HL-60 (cell line): ENCODE measurements around the gene COBL.

Source experiments
- DNase-seq, 2 experiments: peaks; one replicate each; pipeline ENCODE4 v3.0.0-alpha.2; 2010 to 2020; ENCODE audit warnings: low read depth in 1 of 2, low spot score in 1 of 2
- H3K27ac ChIP-seq: fragments of 250-450 bp; sonication (Bioruptor Pico); replicated peaks from 2 replicates; pipeline ENCODE4 v1.5.1; 2020; ENCODE audit warnings: mild to moderate bottlenecking, moderate library complexity
- H3K27me3 ChIP-seq: fragments of 250-450 bp; sonication (Bioruptor Pico); 2 replicates; pipeline ENCODE4 v1.5.1; 2021; ENCODE audit warnings: mild to moderate bottlenecking, moderate library complexity; ENCODE audit not compliant: insufficient read depth, poor library complexity, severe bottlenecking
- H3K4me3 ChIP-seq: replicated peaks from 2 replicates; pipeline ENCODE4 v1.5.1; 2011; ENCODE audit warnings: mild to moderate bottlenecking, control low read depth, low read length; ENCODE audit not compliant: insufficient read depth
- GABPA ChIP-seq: IDR thresholded peaks from 2 replicates; pipeline ENCODE4 v1.6.1; 2012; ENCODE audit warnings: low read depth
- POLR2AphosphoS5 ChIP-seq: IDR thresholded peaks from 2 replicates; pipeline ENCODE4 v1.6.1; 2012; ENCODE audit warnings: low read depth
- REST ChIP-seq: IDR thresholded peaks from 2 replicates; pipeline ENCODE4 v1.6.1; 2012; ENCODE audit warnings: low read depth; ENCODE audit not compliant: insufficient replicate concordance
- SPI1 ChIP-seq: IDR thresholded peaks from 2 replicates; pipeline ENCODE4 v1.6.1; 2012; ENCODE audit warnings: low read depth, mild to moderate bottlenecking, borderline replicate concordance
- TF ChIP-seq, protein P1 (sequence below): IDR thresholded peaks from one replicate; pipeline ENCODE4 v1.5.1; 2011; ENCODE audit warnings: low read length, control low read depth, inconsistent platforms; ENCODE audit not compliant: insufficient read depth

Gene COBL

DNA sequence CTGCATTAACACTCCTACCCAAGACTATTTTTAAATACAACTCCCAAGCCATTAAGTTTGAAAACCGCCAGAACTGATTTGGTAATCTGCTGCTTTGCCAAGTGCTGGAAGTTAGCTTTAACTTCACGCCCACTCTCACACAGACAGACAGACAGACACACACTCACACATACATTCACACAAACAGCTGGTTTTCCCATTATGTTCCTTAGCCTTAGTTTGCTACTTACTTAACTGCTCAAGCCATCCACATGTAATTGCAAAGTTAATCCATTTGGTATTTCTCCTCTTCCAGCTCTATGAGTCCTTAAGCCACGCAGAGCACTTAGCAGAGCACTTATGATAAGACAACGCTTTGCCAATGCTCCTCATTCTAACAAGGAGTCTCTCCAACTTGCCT, 8.3 kb downstream of the COBL start:
- Histone ChIP-seq H3K4me3 (no peak overlapping the region), H3K27ac (no peak overlapping the region), H3K27me3 (peaks cover 3% of the 10 kb centered on the region)
- TF ChIP-seq, protein P1, sequence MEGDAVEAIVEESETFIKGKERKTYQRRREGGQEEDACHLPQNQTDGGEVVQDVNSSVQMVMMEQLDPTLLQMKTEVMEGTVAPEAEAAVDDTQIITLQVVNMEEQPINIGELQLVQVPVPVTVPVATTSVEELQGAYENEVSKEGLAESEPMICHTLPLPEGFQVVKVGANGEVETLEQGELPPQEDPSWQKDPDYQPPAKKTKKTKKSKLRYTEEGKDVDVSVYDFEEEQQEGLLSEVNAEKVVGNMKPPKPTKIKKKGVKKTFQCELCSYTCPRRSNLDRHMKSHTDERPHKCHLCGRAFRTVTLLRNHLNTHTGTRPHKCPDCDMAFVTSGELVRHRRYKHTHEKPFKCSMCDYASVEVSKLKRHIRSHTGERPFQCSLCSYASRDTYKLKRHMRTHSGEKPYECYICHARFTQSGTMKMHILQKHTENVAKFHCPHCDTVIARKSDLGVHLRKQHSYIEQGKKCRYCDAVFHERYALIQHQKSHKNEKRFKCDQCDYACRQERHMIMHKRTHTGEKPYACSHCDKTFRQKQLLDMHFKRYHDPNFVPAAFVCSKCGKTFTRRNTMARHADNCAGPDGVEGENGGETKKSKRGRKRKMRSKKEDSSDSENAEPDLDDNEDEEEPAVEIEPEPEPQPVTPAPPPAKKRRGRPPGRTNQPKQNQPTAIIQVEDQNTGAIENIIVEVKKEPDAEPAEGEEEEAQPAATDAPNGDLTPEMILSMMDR, result no peak
- no peak for TF ChIP-seq POLR2AphosphoS5
- no peak for TF ChIP-seq GABPA
- no peak for TF ChIP-seq REST
- TF ChIP-seq SPI1, result no peak
- DNase-seq, result no peak

DNA sequence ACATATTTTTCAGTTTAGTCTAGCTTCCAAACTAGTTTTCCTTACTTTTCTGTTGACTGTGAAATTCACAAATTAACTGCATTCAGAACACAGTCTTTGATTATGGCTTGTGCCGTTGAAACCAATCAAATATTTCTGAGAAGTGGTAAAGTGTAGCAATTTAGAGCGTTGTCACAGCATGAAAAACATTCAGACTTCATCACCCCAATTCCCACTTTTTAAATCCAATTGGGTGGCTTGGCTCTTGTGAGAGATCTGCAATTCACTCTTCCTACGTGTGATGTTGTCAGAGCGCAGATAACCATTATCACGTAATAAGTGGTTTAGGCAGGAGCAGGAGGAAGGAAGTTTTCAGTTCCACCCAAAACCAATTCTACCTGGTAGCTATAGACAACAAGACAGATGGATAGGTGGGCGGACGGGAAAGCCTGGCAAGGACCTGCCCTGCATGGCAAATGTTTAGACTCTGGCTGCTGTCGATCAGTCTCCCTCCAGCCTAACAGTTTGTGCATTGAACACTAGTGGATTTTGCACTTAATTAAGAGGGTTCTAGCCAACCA, 8.9 kb downstream of the COBL start:
- H3K27ac ChIP-seq, result no peak overlapping the region
- TF ChIP-seq, protein P1, result no peak
- TF ChIP-seq GABPA (no peak), REST (no peak), SPI1 (no peak)
- no peak for DNase-seq
- no peak overlapping the region for H3K4me3 ChIP-seq
- H3K27me3 ChIP-seq, result no peaks in the 10 kb centered on the region

DNA sequence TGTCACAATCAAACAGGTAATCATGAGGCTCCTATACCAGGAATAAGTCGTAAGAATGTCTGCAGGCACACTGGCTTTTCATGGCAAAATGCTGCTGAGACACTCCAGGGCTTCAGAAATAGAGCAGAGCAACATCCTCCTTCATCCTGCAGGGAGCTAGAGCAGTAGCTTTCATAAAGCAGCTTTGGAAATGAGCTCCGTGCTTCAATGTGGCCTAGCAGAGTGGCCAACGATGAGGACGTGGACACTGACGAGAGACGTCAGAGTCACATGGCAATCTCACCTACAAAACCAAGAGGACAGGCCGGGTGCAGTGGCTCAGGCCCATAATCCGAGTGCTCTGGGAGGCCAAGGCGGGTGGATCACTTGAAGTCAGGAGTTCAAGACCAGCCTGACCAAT, 9.8 kb downstream of the COBL start:
- H3K4me3 ChIP-seq, result no peak overlapping the region
- H3K27ac ChIP-seq, result no peak overlapping the region
- no peaks in the 10 kb centered on the region for H3K27me3 ChIP-seq
- no peak for TF ChIP-seq REST
- TF ChIP-seq SPI1, result no peak
- TF ChIP-seq GABPA, result no peak
- TF ChIP-seq POLR2AphosphoS5, result no peak
- TF ChIP-seq, protein P1, result no peak
- no peak for DNase-seq
